ENCODE data around the gene LAPTM4A.
"Not testable (repeated sequence)": the region's sequence is repeated elsewhere in the genome, so short reads cannot be mapped to it uniquely, and the experiment has no call there.

Gene LAPTM4A

GRCh38 chr2:20051532-20052228, at the start of gene LAPTM4A:
LAPTM4A (minus strand) TSS chr2:20051628; CDS start chr2:20051520, 108 bp downstream.
- H3K27ac ChIP-seq = peak within 1 kb of the TSS; percentile 96
- DNase-seq (ENCODE audit: low read depth, low spot score) = peak; percentile 99

DNA sequence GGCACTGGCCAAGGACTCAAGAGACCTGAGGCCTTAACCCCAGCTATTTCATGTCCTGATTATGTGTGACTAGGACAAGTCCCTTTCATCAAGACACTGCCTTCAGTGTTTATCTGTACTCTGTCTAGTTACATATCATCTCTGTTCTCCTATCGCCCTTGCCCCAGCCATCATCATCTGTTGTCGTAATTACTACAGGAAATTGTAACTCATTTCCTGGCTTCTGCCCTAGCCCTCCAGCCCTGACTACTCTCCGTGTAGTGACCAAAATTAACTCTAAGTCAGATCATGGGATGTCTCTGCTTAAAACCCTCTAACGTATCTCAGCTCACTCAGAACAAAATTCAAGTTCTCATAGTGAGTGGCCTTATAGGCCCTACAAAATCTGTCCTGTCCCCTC, 49.3 kb upstream of the LAPTM4A start:
- H3K27ac ChIP-seq = no peak overlapping the region
- no peak for DNase-seq (ENCODE audit: low read depth, low spot score)

- H3K27ac ChIP-seq = no peak overlapping the region
- DNase-seq (ENCODE audit: low read depth, low spot score) = no peak
Observed at GRCh38 chr2:20099780-20100179, 48.4 kb upstream of the LAPTM4A start.

DNA sequence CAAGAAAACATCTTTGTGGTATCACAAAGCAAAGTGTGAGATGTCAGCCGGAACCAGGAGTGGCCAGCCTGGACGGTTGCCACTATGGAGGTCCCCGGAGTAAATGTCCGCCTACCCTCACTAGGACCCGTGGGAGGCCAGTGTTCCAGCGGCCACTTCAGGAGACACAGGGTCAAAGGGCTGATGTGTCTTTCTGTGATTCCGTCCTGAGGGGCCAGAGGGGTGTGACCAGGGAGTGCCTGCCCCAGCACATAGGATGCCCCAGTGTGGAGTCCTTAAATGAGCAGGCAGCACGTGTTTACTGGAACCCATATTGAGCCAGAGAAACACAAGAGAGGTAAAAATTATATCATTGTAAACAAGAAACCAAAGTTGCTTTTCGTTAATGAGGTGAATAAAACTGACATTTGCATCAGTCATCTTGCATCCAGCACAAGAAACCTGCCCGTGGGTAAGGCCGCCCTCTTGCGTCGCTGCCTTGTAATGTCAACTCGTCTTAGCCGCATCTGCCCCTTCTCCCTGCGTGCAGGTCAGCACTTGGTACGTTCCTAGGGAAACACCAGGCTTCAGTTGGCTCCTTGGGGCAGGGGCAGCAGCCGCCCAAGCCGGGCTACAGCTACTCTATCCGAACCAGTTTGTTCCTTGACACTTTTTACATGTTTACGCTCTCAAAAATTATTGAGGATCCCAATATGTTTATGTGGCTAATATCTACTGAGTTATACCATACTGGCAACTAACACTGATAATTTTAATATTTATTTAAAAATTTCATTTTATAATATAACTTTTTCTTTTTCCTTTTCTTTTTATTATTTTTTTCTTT, 46.7 kb upstream of the LAPTM4A start:
- no peak overlapping the region for H3K27ac ChIP-seq
- DNase-seq (ENCODE audit: low read depth, low spot score) = no peak

DNA sequence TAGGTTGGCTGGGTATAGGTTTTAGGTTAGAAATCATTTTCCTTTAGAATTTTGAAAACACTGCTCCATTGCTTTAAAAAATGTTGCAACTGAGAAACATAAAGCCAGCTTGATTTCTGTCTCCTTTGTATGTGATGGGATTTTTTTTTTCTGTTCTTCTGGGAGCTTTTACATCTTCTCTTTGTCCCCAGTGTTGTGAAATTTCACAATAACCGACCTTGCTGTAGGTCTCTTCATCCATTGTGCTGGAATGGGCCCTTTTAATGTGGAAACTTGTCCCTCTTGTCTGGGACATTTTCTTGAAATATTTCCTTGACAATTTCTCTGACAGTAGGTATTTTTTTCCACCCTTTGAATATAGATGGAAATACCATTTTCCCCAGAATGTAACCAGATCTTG, 44.0 kb upstream of the LAPTM4A start:
- no peak for DNase-seq (ENCODE audit: low read depth, low spot score)
- peak overlapping the region; percentile 25 for H3K27ac ChIP-seq

GRCh38 chr2:20094955-20095354, 43.5 kb upstream of the LAPTM4A start:
- H3K27ac ChIP-seq = peak overlapping the region; percentile 25
- DNase-seq (ENCODE audit: low read depth, low spot score) = no peak

- peak overlapping the region; percentile 25 for H3K27ac ChIP-seq
Observed at GRCh38 chr2:20094142-20094755, 42.8 kb upstream of the LAPTM4A start.

DNA sequence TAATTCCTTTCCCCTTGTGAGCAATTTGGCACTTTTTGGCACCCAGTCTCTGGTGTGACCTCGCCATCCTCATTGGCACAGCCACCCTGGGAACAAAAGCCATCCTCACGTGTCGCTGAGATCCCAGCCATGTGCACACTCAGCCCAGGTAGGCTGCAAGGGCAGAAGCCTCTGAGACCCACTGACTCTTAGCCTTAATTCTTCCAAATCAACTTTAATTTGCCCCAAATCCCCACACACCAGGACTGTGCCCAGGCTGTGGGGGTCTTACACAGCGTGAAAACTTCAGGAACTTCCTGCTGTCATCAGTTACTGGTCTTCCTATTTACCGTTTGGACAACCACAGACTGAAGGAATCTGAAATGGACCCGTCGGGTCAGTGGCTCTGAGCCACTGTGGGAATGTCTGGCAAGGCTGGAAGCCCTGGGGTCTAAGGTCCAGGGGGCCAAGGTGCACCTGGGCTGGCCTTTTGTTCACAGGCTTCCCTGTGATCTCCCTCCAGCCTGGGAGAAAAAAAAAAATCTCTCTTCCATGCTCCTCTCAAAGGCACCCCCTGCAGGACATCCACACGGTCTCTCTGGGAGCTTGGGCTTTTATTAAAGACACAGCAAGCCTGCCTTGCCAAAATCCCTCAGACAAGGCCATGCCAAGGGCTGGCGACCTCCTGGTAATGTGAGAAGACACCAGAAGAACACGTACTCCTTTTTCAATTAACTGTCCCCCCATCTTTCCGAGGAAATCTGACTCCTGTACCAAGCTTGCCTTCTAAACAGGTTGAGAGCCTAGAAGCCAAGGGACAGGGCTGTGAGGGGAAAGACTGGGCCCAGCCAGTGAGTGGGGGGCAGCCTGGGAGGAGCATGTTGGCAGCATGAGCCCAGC, 42.1 kb upstream of the LAPTM4A start:
- H3K27ac ChIP-seq = peak overlapping the region; percentile 84
- DNase-seq (ENCODE audit: low read depth, low spot score) = no peak

More at GRCh38 chr2:20094142-20094755, 42.8 kb upstream of the LAPTM4A start:
- DNase-seq (ENCODE audit: low read depth, low spot score) = no peak

- H3K27ac ChIP-seq = peak overlapping the region; percentile 84
- no peak for DNase-seq (ENCODE audit: low read depth, low spot score)
Observed at GRCh38 chr2:20092901-20093235, 41.4 kb upstream of the LAPTM4A start.

GRCh38 chr2:20092226-20092900, 40.9 kb upstream of the LAPTM4A start:
- H3K27ac ChIP-seq = peak overlapping the region; percentile 84
- DNase-seq (ENCODE audit: low read depth, low spot score) = no peak

GRCh38 chr2:20091305-20091991, 40.0 kb upstream of the LAPTM4A start:
- H3K27ac ChIP-seq = peak overlapping the region; percentile 84
- DNase-seq (ENCODE audit: low read depth, low spot score) = no peak

- no peak for DNase-seq (ENCODE audit: low read depth, low spot score)
- H3K27ac ChIP-seq = no peak overlapping the region
Observed at GRCh38 chr2:20089715-20090464, 38.5 kb upstream of the LAPTM4A start.

GRCh38 chr2:20085909-20086308, 34.5 kb upstream of the LAPTM4A start:
- not testable (repeated sequence) for DNase-seq (ENCODE audit: low read depth, low spot score)

DNA sequence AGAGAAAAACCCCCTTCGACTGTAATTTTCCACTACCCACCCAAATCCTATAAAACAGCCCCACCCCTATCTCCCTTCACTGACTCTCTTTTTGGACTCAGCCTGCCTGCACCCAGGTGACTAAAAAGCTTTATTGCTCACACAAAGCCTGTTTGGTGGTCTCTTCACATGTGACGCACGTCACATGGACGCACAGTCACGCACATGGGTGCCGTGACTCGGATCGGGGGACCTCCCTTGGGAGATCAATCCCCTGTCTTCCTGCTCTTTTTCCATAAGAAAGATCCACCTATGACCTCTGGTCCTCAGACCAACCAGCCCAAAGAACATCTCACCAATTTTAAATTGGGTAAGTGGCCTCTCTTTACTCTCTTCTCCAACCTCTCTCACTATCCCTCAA, 31.4 kb upstream of the LAPTM4A start:
- peak overlapping the region; percentile 36 for H3K27ac ChIP-seq
- not testable (repeated sequence) for DNase-seq (ENCODE audit: low read depth, low spot score)

More at GRCh38 chr2:20085909-20086308, 34.5 kb upstream of the LAPTM4A start:
- H3K27ac ChIP-seq = not testable (repeated sequence)

- DNase-seq (ENCODE audit: low read depth, low spot score) = no peak
- H3K27ac ChIP-seq = peak overlapping the region; percentile 36
Observed at GRCh38 chr2:20081841-20082240, 30.4 kb upstream of the LAPTM4A start.

GRCh38 chr2:20080839-20081415, 29.5 kb upstream of the LAPTM4A start:
- no peak for DNase-seq (ENCODE audit: low read depth, low spot score)
- H3K27ac ChIP-seq = no peak overlapping the region

- no peak for DNase-seq (ENCODE audit: low read depth, low spot score)
- H3K27ac ChIP-seq = no peak overlapping the region
Observed at GRCh38 chr2:20080428-20080827, 29.0 kb upstream of the LAPTM4A start.

DNA sequence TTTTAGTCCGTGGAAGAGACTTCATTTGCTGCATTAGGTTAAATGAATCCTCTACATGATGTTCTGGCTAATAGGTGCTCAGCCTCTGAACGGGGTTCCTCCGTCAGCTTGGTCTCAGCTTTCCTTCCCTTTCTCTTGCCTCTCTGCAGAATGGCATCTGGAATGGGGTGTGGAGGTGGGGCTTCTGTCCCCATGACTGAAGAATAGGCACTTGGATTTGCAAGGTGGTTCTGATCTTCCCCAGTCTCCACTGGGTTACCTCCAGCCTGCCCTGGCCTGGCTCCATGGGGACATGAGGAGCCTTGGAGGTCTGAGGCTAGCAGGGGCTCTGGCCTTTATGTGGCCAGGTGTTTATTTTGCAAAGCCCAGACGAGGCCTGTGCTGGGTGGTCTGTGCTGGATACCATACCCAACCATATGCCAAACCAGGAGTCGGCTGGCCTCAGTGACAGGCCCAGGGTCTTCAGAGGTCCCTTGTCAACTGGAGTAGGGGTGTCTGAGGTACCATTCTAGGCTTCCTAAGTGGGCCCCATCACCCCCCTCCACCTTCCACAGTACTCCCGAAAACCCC, 28.2 kb upstream of the LAPTM4A start:
- H3K27ac ChIP-seq = no peak overlapping the region

More for the DNA sequence above, 28.2 kb upstream of the LAPTM4A start:
- no peak for DNase-seq (ENCODE audit: low read depth, low spot score)
